Stimulated activated CD4-positive, alpha-beta T cell treated with anti-CD3 and anti-CD28 coated beads, TNF-alpha, amount 100 ng/mL, for 4 hours (primary cell): ENCODE results near the gene ATAD1.
"Not testable (repeated sequence)": the region's sequence is repeated elsewhere in the genome, so short reads cannot be mapped to it uniquely, and the experiment has no call there.

Experiments
- DNase-seq, 3 experiments: peaks; one replicate each; pipeline ENCODE4 v3.0.0-alpha.2; 2020; ENCODE audit warnings: low read depth in 3 of 3

ATAD1 gene

GRCh38 chr10:87846023-87846422 is 28.0 kb upstream of the ATAD1 start:
- no peak for DNase-seq

DNA sequence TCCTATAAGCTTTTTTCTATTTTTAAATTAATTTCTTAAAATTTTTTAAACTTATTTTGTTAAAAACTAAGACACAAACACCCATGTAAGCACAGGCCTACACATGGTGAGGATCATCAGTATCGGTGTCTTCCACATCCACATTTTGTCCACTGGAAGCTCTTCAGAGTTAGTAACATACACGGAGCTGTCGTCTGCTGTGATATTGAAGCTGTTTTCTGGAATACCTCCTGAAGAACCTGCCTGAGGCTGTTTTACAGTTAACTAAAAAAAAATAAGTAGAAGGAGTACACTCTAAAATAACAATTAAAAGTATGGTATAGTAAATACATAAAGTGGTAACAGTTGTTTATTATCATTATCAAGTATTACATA is 27.6 kb upstream of the ATAD1 start:
- DNase-seq: no peak

DNA sequence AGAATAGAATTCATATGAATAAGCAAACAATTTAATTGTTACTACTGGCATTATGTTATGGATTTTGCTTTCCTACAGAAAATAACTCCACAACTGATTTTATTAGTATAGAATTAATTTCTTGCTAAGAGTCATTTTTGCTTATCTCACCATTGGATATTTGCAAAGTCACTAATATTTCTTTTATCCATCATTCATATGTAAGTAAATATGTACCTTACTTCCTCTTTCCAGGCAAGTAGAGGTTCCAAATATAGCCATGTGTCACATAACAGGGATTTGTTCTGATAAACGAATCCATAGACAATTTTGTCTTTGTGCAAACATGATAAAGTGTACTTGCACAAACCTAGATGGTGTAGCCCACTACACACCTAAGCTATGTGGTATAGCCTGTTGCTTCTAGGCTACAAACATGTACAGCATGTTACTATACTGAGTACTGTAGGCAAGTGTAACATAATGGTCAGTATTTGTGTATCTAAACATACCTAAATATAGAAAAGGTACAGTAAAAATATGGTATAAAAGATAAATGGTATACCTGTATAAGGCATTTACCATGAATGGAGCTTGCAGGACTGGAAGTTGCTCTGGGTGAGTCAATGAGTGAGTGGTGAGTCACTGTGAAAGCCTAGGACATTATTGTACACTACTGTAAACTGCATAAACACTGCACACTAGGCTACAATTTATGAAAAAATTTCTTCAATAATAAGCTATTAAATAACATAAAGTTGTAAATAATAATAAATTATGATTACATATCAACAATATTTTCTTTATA is 27.0 kb upstream of the ATAD1 start:
- no peak for DNase-seq

- no peak for DNase-seq
Measured at GRCh38 chr10:87843714-87844113, 25.7 kb upstream of the ATAD1 start.

- DNase-seq: no peak
Measured at GRCh38 chr10:87842776-87843497, 24.9 kb upstream of the ATAD1 start.

- no peak for DNase-seq
Measured at GRCh38 chr10:87842220-87842641, 24.2 kb upstream of the ATAD1 start.

- DNase-seq: no peak
Measured at GRCh38 chr10:87841186-87841585, 23.2 kb upstream of the ATAD1 start.

- no peak for DNase-seq
Measured at GRCh38 chr10:87838650-87839049, 20.6 kb upstream of the ATAD1 start.

- no peak for DNase-seq
Measured at GRCh38 chr10:87837445-87837844, 19.4 kb upstream of the ATAD1 start.

DNA sequence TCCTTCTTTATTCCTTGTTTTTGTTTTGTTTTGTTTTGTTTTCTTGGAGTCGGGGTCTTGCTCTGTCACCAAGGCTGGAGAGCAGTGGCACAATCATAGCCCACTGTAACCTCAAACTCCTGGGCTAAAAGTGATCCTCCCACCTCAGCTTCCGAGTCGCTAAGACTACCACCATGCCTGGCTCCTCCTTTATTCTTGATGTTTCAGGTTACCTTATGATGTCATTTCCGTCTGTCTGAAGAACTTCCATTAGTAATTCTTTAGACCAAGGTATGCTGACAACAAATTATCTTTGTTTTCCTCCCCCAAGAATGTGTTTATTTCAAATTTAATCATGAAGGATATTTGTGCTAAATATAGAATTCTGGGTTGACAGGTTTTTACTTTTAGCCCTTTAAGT is 18.1 kb upstream of the ATAD1 start:
- no peak for DNase-seq

GRCh38 chr10:87829986-87830729 is 12.1 kb upstream of the ATAD1 start:
- no peak for DNase-seq

DNA sequence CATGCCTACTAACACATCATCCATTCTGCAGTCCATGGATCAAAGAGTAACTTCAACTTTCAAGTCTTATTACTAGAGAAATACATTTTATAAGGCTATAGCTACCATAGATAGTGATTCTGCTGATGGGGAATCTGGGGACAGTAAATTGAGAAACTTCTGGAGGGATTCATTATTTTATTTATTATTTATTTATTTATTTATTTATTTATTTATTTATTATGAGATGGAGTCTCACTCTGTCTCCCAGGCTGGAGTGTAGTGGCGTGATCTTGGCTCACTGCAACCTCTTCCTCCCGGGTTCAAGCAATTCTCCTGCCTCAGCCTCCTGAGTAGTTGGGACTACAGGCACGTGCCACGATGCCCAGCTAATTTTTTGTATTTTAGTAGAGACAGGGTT is 11.0 kb upstream of the ATAD1 start:
- DNase-seq: not testable (repeated sequence)

DNA sequence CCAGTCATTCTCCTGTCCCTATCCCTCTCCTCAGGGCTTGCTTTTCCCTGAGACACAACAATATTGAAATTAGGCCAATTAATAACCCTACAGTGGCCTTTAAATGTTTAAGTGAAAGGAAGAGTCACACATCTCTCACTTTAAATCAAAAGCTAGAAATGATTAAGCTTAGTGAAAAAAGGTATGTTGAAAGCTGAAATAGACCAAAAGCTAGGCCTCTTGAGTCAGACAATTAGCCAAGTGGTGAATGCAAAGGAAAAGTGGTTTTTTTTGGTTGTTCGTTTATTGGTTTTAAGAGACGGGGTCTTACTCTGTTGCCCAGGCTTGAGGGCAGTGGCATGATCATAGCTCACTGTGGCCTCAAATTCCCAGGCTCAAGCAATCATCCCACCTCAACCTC is 9.7 kb upstream of the ATAD1 start:
- no peak for DNase-seq

DNA sequence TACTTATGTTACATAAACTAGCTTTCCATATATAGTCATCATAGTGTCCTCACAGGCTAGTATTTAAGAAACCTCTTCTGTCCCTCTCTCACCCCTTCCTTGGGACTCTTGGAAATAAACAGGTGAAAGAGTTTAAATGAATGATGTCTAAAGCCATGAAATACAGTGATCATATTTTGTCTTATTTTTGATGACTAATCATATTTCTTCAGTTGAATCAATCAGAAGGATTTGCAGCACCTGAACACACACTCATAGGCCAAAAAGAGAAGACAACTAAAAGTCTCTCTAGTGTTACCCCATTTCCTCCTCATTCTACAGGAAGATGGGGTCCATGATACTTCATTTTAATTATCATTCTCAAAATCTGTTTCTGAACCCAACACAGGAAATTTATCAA is 8.6 kb upstream of the ATAD1 start:
- no peak for DNase-seq

DNA sequence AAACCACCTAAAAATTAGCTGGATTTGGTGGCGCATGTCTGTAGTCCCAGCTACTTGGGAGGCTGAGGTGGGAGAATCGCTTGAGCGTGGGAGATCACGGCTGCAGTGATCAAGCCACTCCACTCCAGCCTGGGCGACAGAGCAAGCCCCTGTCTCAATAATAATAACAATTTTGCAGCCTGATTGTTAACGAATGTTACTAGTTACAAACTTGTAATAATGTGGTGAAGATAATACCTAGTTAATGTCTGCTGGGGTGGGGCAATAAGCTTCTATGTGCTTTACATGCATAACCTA is 1.2 kb upstream of the ATAD1 start:
- DNase-seq: no peak

GRCh38 chr10:87818505-87819288 is 671 bp upstream of the ATAD1 start:
- DNase-seq: peak; percentile 37 to 55 (median 46)

GRCh38 chr10:87816898-87817608 is 973 bp downstream of the ATAD1 start:
- DNase-seq: no peak

DNA sequence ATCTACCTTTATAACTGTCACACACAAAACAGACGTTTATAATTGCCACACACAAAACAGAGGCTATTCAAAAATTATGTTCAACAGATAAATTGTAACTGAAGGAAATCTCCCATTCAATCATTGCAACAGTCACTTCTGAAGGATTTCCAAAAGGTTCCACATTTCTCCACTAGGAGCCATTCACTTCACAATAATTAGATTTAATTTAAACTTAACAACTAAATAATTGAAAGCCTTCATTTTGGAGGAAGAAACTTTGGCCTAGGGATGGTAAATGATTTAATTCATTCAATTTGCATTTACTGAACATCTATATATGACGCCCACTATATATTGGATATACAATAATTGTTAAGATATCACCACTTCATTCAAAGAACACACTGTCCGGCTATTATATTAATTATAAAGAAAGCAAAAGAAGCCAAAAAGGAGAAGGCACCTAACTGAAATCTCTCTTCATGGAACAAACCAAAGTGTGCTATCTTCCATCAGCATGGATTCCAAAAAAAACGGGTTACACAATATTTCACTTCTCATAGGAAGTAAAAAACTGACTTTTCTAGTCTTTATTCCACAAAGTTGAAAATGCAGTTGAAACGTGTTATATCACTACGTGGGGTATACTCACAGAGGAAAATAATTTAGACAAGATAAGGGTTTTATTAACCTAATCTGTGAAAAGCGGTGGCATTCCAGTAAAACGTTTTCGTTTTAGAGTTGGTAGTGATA is 1.7 kb downstream of the ATAD1 start:
- no peak for DNase-seq

DNA sequence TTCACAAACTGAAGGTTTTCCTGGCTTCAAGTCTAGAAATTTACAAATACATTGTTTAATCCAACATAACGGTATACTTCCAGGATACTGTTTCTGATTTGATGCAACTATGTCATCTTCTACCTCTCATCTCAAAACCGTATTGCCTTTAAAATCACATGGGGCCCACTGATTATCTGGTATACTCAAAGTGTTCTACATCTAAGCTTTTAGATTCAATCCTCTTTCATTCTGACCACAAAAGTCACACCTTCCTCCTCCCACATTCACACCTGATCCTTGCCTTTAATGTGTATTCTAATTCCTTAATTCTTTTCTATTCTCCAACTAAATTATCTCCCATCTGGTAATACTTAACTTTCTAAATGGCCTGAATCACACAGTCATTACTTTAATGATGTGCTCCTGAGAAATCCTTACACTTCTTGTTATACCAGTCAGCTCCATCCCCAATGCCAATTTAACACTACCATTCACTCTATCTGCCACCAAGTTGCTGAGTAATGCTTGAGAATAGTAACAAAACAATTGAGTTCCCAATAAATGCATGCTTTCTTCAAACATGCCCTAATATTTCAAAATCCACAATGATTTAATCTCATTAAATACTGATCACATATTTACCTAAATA is 13.0 kb downstream of the ATAD1 start:
- DNase-seq: no peak

GRCh38 chr10:87803831-87804230 is 14.2 kb downstream of the ATAD1 start:
- no peak for DNase-seq
